NCI-H345 treated with DMSO at 0.1 percent for 48 hours (cell line): ENCODE measurements around the gene WNT1.

Experiments
- DNase-seq: peaks from one replicate; lab custom pipeline; 2025; ENCODE audit not compliant: unreplicated experiment; lab: John Stamatoyannopoulos, UW

The WNT1 gene

GRCh38 chr12:48980389-48980952, 2.3 kb downstream of the WNT1 start:
- no peak for DNase-seq

GRCh38 chr12:48980953-48981756, 3.0 kb downstream of the WNT1 start:
- DNase-seq: no peak

- no peak for DNase-seq
Measured at GRCh38 chr12:48981757-48982157, 3.6 kb downstream of the WNT1 start.

GRCh38 chr12:48982397-48983080, 4.4 kb downstream of the WNT1 start:
- no peak for DNase-seq

GRCh38 chr12:48985475-48985897, 7.4 kb downstream of the WNT1 start:
- no peak for DNase-seq

GRCh38 chr12:48985901-48986300, 7.8 kb downstream of the WNT1 start:
- DNase-seq: no peak

GRCh38 chr12:48986720-48987291, 8.7 kb downstream of the WNT1 start:
- DNase-seq: no peak

GRCh38 chr12:48988030-48988649, 10.0 kb downstream of the WNT1 start:
- no peak for DNase-seq

GRCh38 chr12:48990552-48990951, 12.4 kb downstream of the WNT1 start:
- no peak for DNase-seq

- DNase-seq: no peak
Measured at GRCh38 chr12:48991247-48992050, 13.3 kb downstream of the WNT1 start.

- no peak for DNase-seq
Measured at GRCh38 chr12:48993787-48994186, 15.7 kb downstream of the WNT1 start.

- no peak for DNase-seq
Measured at GRCh38 chr12:48994224-48995085, 16.3 kb downstream of the WNT1 start.

GRCh38 chr12:48995086-48995879, 17.2 kb downstream of the WNT1 start:
- no peak for DNase-seq

GRCh38 chr12:48996794-48997718, 18.9 kb downstream of the WNT1 start:
- DNase-seq: no peak

- no peak for DNase-seq
Measured at GRCh38 chr12:48997719-48998496, 19.8 kb downstream of the WNT1 start.

- DNase-seq: no peak
Measured at GRCh38 chr12:48998497-48999353, 20.6 kb downstream of the WNT1 start.
